Measurements from ENCODE around the gene BPTF.
"Not testable (repeated sequence)": the region's sequence is repeated elsewhere in the genome, so short reads cannot be mapped to it uniquely, and the experiment has no call there.

BPTF gene

GRCh38 chr17:67980456-67980855, 155.2 kb downstream of the BPTF start:
- DNase-seq = no peak

GRCh38 chr17:67980883-67981282, 155.6 kb downstream of the BPTF start:
- DNase-seq = not testable (repeated sequence)

DNA sequence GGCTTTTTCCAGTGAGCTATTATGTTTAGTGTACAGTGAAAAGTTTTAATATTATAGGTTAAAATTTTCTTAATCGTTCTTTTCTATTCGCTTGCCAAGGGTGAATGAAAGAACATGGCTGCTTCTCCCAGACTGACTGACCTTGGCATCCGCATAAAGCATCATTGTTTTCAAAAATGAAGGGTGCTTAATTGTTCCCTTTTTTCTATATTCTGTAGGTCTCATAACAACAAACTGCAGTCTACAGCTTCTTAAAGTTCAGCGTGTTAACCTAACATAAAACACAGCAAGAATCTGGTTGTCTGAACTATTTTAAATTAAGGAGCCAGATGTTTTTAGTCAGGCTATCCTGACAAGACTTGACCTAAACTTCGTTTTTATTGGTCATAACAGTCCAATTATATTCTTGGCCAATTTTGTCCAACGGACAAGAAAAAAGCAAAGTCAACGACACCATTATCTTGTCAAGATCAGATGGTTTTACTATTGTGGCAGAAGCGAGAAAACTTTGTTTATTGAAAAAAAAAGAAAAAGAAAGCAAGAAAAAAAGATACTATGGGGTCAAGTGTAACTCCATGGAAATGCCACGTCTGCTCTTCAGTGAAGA, 156.8 kb downstream of the BPTF start:
- DNase-seq = no peak

DNA sequence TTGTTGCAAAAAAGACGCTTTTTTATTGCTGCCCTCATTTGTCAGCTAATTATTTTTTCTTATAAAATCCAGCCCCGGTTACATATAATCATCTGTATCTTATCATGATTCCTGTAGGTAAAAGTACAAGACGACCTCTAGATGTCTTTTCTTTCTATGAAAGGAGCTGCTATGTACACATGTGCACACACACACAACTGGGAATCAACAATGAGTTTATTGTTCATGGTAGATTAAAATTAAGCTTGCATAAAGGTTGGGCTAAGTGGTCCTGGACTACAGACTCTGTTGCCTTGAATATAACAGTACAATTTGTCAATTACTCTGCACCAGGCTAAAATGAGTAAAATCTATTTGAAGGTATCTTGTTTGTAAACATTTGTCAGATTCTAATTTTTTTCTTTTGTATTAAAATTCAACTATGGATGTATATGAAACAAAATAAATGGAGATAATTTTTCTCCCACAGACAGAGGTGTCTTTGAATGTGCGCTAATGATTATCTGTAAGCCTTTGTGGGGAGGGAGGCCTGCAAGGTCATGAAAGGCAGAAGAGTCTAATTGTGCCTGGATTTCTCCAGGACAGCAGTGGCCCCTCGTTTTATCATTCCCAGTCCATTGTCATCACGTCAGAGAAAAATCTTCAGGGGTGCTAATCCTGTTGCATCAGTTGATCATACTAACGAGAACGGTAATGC, 157.5 kb downstream of the BPTF start:
- no peak for DNase-seq

DNA sequence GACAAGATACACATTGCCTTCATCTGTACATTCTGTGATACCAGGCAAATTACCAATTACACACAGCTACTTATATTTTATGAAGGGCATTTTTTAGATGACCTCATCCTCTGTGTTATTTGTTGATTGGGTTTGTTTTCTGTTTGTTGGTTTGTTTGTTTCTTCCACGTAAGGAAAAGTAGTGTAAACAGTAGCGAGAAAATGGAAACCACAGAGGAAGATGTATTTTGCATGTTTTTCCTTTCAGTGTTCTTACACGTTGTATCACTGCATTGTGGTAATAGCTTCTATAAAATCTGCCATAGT, 158.0 kb downstream of the BPTF start:
- no peak for DNase-seq

DNA sequence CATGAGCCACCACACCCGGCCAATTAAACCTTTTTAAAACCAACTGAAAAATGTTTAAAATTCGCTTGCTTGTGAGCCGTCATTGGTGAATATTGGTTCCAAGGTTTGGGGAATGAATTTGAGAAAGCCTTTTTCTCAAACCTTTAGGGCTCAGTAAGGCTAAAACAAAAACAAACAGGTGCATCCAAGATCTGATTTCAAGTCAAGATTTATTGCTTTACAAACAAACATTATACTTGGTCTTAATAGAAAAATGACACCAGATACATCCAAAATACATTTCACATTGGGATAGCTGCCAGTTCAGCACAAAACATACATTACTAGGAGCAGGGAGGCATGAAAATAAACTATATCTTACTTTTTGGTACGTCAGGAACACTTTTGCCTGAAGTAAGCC, 165.6 kb downstream of the BPTF start:
- no peak for DNase-seq

- no peak for DNase-seq
Observed at GRCh38 chr17:67992548-67993152, 167.3 kb downstream of the BPTF start.

DNA sequence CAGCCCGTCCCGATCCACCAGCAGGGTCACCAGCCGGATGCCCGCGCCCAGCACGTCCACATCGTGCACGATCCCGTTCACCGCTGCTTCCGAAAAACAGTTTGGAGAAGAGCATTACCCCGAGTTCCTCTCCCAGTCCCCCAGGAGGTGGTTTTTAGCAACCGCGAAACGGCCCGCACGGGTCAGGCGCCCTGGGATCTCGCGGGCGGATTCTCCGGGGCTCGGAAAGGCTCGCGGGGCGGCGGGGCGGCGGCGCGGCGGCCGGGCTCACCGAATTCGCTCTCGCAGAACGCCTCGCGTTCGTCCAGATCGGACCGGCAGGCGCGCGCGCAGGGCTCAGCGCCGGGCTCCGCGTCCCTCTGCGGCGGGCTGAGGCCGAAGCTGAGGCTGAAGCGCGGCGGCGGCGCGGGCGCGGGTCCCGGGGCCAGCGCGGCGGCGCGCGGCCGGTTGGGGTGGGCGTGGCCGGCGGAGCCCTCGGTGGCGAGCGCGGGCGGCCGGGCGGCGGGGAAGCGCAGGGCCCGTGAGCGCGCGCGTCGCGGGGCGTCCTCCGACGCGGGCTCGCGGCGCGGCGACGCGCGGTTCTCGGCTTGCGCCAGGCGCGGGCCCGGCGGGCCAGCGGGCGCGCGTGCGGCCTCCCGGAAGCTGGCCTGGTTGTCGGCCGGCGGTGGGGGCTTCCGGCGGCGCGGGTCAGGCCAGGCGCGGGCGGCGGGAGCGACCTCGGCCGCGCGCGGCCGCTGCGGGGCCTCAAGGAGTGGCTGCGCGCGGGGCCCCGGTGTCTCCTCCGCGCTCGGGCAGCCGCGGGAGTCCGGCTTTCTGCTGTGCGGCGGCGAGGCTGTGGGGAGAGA, 168.1 kb downstream of the BPTF start:
- peak; percentile 41 for DNase-seq

GRCh38 chr17:67993998-67994361, 168.7 kb downstream of the BPTF start:
- peak; percentile 26 for DNase-seq

- DNase-seq = peak; percentile 25
Observed at GRCh38 chr17:67994817-67995569, 169.7 kb downstream of the BPTF start.

GRCh38 chr17:67995570-67996263, 170.4 kb downstream of the BPTF start:
- DNase-seq = no peak

GRCh38 chr17:67996301-67997171, 171.2 kb downstream of the BPTF start, which contains the start of gene C17orf58:
C17orf58 (minus strand) TSS chr17:67996469; CDS start chr17:67996198, 271 bp downstream.
- DNase-seq = not testable (repeated sequence)

- no peak for DNase-seq
Observed at GRCh38 chr17:67998466-67998865, 173.2 kb downstream of the BPTF start.

DNA sequence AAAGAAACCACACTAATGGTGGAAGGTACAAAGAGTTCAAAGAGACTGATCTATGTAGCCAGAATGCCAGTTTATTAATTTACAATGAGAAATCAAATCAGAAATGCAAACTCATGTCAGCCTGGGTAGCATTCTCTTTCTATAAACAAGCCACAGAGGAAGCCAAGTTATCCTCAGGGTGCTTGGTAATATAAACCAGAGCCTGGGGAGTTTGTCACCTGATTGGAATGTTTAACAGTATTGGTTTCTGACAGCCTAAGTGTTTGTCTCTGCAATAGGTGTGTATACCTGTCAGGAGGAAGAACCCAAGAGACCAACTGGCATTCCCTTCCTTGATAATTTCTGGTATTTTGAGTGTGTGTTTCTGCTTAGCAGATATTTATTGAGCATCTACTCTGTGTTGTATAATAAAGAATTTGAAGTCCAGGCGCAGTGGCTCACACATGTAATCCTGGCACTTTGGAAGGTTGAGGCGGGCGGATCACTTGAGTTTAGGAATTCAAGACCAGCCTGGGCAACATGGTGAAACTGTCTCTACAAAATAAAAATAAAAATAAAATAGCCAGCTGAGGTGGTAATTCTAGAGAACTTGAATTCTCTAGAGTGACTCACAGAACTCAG, 174.1 kb downstream of the BPTF start:
- no peak for DNase-seq

DNA sequence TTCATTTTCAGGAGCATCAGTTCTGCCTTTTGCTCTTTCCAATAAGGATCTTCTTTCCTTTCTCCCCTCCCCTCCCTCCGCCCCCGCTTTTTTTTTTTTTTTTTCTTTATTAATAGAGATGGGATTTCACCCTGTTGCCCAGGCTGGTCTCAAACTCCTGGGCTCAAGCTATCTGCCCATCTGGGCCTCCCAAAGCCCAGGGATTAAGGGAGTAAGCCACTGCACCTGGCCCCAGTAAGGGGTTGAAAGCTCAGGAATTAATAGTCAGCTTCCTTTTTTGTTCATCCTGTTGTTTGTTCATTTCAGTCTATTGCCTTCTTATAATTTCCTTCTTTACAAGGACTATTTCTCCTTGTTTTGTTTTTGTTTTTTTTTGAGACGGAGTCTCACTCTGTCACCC, 178.9 kb downstream of the BPTF start:
- DNase-seq = no peak

DNA sequence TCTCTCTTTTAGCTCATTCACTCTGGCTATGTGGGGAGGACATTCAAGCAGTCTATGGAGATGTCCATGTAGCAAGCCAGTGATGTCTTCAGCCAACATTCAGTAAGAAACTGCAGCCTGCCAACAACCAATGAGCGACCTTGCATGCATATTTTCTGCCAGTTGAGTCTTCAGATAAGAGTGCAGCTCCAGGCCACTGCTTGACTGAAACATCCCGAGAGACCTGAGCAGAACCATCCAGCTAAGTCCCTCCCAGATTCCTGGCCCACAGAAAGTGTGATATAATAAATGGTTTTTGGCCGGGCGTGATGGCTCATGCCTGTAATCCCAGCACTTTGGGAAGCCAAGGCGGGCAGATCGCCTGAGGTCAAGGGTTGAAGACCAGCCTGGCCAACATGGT, 181.5 kb downstream of the BPTF start:
- DNase-seq = no peak

GRCh38 chr17:68011199-68011665, 185.9 kb downstream of the BPTF start:
- no peak for DNase-seq

GRCh38 chr17:68013385-68013784, 188.1 kb downstream of the BPTF start:
- no peak for DNase-seq

DNA sequence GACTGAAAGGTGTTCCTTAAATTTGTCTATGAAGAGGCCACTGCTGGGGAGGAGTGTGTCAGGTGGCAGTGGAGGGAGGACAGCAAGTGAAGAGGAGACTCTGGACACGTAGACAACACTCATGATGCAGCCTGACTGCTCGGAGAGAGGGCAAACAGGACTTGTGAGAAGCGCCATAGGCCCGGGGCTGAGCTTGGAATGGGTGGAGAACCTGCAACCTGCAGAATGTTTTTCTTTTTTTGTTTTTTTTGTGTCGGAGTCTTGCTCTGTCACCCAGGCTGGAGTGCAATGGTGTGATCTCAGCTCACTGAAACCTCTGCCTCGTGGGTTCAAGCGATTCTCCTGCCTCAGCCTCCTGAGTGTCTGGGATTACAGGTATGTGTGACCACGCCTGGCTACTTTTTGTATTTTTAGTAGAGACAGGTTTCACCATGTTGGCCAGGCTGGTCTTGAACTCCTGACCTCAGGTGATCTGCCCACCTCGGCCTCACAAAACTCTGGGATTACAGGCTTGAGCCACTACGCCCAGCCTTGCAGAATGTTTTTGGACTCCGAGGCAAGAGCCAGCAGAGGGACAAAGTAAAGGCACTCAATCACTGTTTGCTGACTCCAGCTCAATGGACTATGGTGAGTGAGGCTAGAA, 189.9 kb downstream of the BPTF start:
- no peak for DNase-seq

GRCh38 chr17:68016838-68017237, 191.5 kb downstream of the BPTF start:
- no peak for DNase-seq
